Upper lobe of left lung (tissue), 6 donors: ENCODE data around the gene GRPEL1. TPM values are rescaled to one million over a fixed set of nuclear protein-coding genes. Genes with fewer than 3 reads are reported as not detected.

Experiments
- ATAC-seq, 2 donors: fragments of 200-7000 bp; cut with Tn5 transposase; one replicate each; pipeline ENCODE4 v1.9.1; 2022; ENCODE audit warnings: mild to moderate bottlenecking in 2 of 2, moderate library complexity in 2 of 2; ENCODE audit not compliant: low FRiP score in 2 of 2
- DNase-seq, 2 donors: peaks; one replicate each; pipeline ENCODE4 v3.0.0-alpha.2; 2019 to 2020
- H3K27ac ChIP-seq, 4 donors: fragments of 200-600 bp; sonication (generic); one replicate each; pipeline ENCODE4 v1.5.1; 2016 to 2019
- H3K27me3 ChIP-seq, 4 donors: fragments of 200-600 bp; sonication (generic); one replicate each; pipeline ENCODE4 v1.5.1; 2017 to 2019
- H3K36me3 ChIP-seq, 4 donors: fragments of 200-600 bp; sonication (generic); one replicate each; pipeline ENCODE4 v1.5.1; 2016 to 2019
- H3K4me1 ChIP-seq, 4 donors: fragments of 200-600 bp; sonication (generic); one replicate each; pipeline ENCODE4 v1.5.1; 2018 to 2019
- H3K4me3 ChIP-seq, 4 donors: fragments of 200-600 bp; sonication (generic); one replicate each; pipeline ENCODE4 v1.5.1; 2017 to 2019; ENCODE audit warnings: mild to moderate bottlenecking in 2 of 4, moderate library complexity in 1 of 4
- H3K9me3 ChIP-seq, 4 donors: fragments of 200-600 bp; sonication (generic); one replicate each; pipeline ENCODE4 v1.5.1; 2018 to 2019
- CTCF ChIP-seq, 6 experiments: fragments of 450-650 bp in 4 of 6; fragments of 200-600 bp in 2 of 6; sonication (generic) in 2 of 6; IDR thresholded peaks; one replicate each; pipeline ENCODE4 v1.5.1; 2016 to 2019; ENCODE audit warnings: antibody characterized with exemption in 6 of 6
- EP300 ChIP-seq, 4 donors: sonication (generic); formaldehyde crosslinking; IDR thresholded peaks; one replicate each; pipeline ENCODE4 v1.5.1; 2017; ENCODE audit warnings: antibody characterized with exemption in 4 of 4, control low read depth in 2 of 4
- POLR2A ChIP-seq, 4 donors: fragments of 450-650 bp; IDR thresholded peaks; one replicate each; pipeline ENCODE4 v1.5.1; 2016 to 2017; ENCODE audit warnings: antibody characterized with exemption in 4 of 4, mild to moderate bottlenecking in 2 of 4
- POLR2AphosphoS5 ChIP-seq, 2 donors: sonication (generic); formaldehyde crosslinking; IDR thresholded peaks; one replicate each; pipeline ENCODE4 v1.5.1; 2017; ENCODE audit warnings: antibody characterized with exemption in 2 of 2
- WGBS, 2 donors: methylation state at CpG; one replicate each; pipeline ENCODE4 v1.1.5; 2017 to 2018; 5-methylcytosine and 5-hydroxymethylcytosine counted together
- total RNA-seq, 6 donors: library from RNA; depleted of rRNA in 4 of 6; stranded (reverse); fragments of >200 nt in 4 of 6; gene quantifications; one replicate each; pipeline versions ENCODE4 v1.1.0 to v1.2.1, GENCODE V29; 2016 to 2021
- donor health status: DM: no; HTN: no; CAD: no; lungs with moderate emphysema.
- donor health status: DM: no; HTN: yes; CAD: no; lungs with severe emphysema.

GRPEL1 gene
- total RNA-seq, 6 donors from 2014 or later, result 9.4 to 29.0 (median 24.2) TPM

GRCh38 chr4:7066006-7066405 lies 1.9 kb downstream of the GRPEL1 start:
- Histone ChIP-seq H3K36me3 (peaks cover 10 to 40% (median 28%) of the 10 kb centered on the region in 4 donors), H3K4me1 (peaks cover 18 to 34% (median 24%) of the 10 kb centered on the region in 4 donors), H3K27ac (no peak overlapping the region), H3K9me3 (no peaks in the 10 kb centered on the region), H3K27me3 (no peaks in the 10 kb centered on the region), H3K4me3 (peak overlapping the region in 1 of 4 donors; percentile 73)
- 92 to 97% methylated on average over 11 of the region's 11 CpGs for WGBS, 2 donors
- TF ChIP-seq EP300 (IDR thresholded peaks at IDR 0.05), result no peak
- no peak for TF ChIP-seq POLR2A (IDR thresholded peaks at IDR 0.05)
- TF ChIP-seq POLR2AphosphoS5 (IDR thresholded peaks at IDR 0.05), result no peak
- no peak for TF ChIP-seq CTCF (IDR thresholded peaks at IDR 0.05)
- DNase-seq, result no peak
- ATAC-seq, result no peak

- Histone ChIP-seq H3K4me1 (peaks cover 14 to 27% (median 20%) of the 10 kb centered on the region in 4 donors), H3K9me3 (no peaks in the 10 kb centered on the region), H3K27me3 (no peaks in the 10 kb centered on the region), H3K27ac (no peak overlapping the region), H3K4me3 (no peak overlapping the region), H3K36me3 (peaks cover 13 to 65% (median 45%) of the 10 kb centered on the region in 4 donors)
- DNase-seq, result no peak
- TF ChIP-seq CTCF (IDR thresholded peaks at IDR 0.05) (no peak), POLR2AphosphoS5 (IDR thresholded peaks at IDR 0.05) (no peak), EP300 (IDR thresholded peaks at IDR 0.05) (no peak), POLR2A (IDR thresholded peaks at IDR 0.05) (no peak)
- ATAC-seq, result no peak
- WGBS, 2 donors, result 90 to 91% methylated on average over 4 of the region's 4 CpGs
Observed at GRCh38 chr4:7063362-7063761, 4.5 kb downstream of the GRPEL1 start.

- Histone ChIP-seq H3K4me3 (no peak overlapping the region), H3K27ac (no peak overlapping the region), H3K4me1 (peaks cover 14 to 27% (median 20%) of the 10 kb centered on the region in 4 donors), H3K27me3 (no peaks in the 10 kb centered on the region), H3K36me3 (peaks cover 13 to 68% (median 45%) of the 10 kb centered on the region in 4 donors), H3K9me3 (no peaks in the 10 kb centered on the region)
- DNase-seq (no peak), ATAC-seq (no peak)
- no peak for TF ChIP-seq POLR2AphosphoS5 (IDR thresholded peaks at IDR 0.05)
- no peak for TF ChIP-seq CTCF (IDR thresholded peaks at IDR 0.05)
- TF ChIP-seq POLR2A (IDR thresholded peaks at IDR 0.05), result no peak
- no peak for TF ChIP-seq EP300 (IDR thresholded peaks at IDR 0.05)
- WGBS, 2 donors, result 94 to 96% methylated on average over 4 of the region's 4 CpGs
Observed at GRCh38 chr4:7062816-7063215, 5.0 kb downstream of the GRPEL1 start.

- Histone ChIP-seq H3K4me3 (no peak overlapping the region), H3K36me3 (peaks cover 13 to 71% (median 46%) of the 10 kb centered on the region in 4 donors), H3K27me3 (no peaks in the 10 kb centered on the region), H3K27ac (no peak overlapping the region), H3K4me1 (peaks cover 10 to 21% (median 16%) of the 10 kb centered on the region in 4 donors), H3K9me3 (no peaks in the 10 kb centered on the region)
- no peak for DNase-seq
- ATAC-seq, result no peak
- WGBS, 2 donors, result 92 to 97% methylated on average over 6 of the region's 6 CpGs
- TF ChIP-seq EP300 (IDR thresholded peaks at IDR 0.05) (no peak), POLR2A (IDR thresholded peaks at IDR 0.05) (no peak), POLR2AphosphoS5 (IDR thresholded peaks at IDR 0.05) (no peak), CTCF (IDR thresholded peaks at IDR 0.05) (no peak)
Observed at GRCh38 chr4:7061815-7062214, 6.0 kb downstream of the GRPEL1 start.
